ENCODE measurements around the gene ZGLP1.

DNA sequence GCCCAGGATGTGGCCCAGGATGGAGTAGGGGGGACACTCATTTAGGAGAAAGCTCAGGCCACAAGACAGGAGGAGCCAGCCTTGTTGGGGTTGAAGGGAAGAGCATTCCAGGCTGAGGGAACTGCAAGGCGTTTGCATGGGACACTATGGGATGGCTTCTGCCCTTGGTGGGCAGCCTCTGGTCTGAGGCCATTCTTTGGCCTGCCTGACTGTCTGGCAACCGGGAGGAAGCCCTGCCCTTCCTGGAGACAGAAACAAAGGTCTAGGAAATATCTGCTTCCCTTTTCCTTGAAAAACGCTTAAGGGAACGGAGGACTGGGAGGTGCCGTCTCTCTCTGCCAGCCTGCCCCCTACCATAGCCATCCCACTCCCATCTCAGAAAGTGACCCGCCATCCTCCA, 41.5 kb downstream of the ZGLP1 start:
- TF ChIP-seq, protein P1, sequence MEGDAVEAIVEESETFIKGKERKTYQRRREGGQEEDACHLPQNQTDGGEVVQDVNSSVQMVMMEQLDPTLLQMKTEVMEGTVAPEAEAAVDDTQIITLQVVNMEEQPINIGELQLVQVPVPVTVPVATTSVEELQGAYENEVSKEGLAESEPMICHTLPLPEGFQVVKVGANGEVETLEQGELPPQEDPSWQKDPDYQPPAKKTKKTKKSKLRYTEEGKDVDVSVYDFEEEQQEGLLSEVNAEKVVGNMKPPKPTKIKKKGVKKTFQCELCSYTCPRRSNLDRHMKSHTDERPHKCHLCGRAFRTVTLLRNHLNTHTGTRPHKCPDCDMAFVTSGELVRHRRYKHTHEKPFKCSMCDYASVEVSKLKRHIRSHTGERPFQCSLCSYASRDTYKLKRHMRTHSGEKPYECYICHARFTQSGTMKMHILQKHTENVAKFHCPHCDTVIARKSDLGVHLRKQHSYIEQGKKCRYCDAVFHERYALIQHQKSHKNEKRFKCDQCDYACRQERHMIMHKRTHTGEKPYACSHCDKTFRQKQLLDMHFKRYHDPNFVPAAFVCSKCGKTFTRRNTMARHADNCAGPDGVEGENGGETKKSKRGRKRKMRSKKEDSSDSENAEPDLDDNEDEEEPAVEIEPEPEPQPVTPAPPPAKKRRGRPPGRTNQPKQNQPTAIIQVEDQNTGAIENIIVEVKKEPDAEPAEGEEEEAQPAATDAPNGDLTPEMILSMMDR (IDR thresholded peaks at IDR 0.05) = no peak
- TF ChIP-seq REST (IDR thresholded peaks at IDR 0.05; ENCODE audit: insufficient read depth in 1 of 2, low read depth in 2 of 2, low read length in 1 of 2) (no peak), SIN3A (IDR thresholded peaks at IDR 0.05; ENCODE audit: borderline replicate concordance, insufficient read depth, low read depth, low read length) (no peak), POLR2AphosphoS5 (IDR thresholded peaks at IDR 0.05; ENCODE audit: low read depth, low read length) (no peak), TCF7L2 (IDR thresholded peaks at IDR 0.05; ENCODE audit: low read depth, low read length) (no peak)

Data from Panc1 (cell line).